GM23248 (cell line): Measurements from ENCODE around the gene SNUPN.

Experiments
- EZH2 ChIP-seq: fragments of 200-600 bp; sonication (generic); IDR thresholded peaks from 2 replicates; pipeline ENCODE4 v1.6.1; 2018; ENCODE audit warnings: antibody characterized with exemption, mild to moderate bottlenecking; ENCODE audit not compliant: insufficient read depth, poor library complexity, severe bottlenecking
- EZH2phosphoT487 ChIP-seq: fragments of 200-600 bp; sonication (generic); IDR thresholded peaks from 2 replicates; pipeline ENCODE4 v1.6.1; 2018; ENCODE audit warnings: antibody characterized with exemption, moderate library complexity, mild to moderate bottlenecking, low read depth; ENCODE audit not compliant: insufficient read depth

- no peak for TF ChIP-seq EZH2phosphoT487
- TF ChIP-seq EZH2: no peak
These were observed 33.7 kb upstream of the SNUPN start for GRCh38 chr15:75659141-75659771.
